ENCODE data around the gene NTN1.

NTN1 gene

GRCh38 chr17:9170853-9171252 lies 149.5 kb downstream of the NTN1 start:
- DNase-seq, result no peak

GRCh38 chr17:9173386-9173983 lies 152.2 kb downstream of the NTN1 start:
- DNase-seq, result no peak

DNA sequence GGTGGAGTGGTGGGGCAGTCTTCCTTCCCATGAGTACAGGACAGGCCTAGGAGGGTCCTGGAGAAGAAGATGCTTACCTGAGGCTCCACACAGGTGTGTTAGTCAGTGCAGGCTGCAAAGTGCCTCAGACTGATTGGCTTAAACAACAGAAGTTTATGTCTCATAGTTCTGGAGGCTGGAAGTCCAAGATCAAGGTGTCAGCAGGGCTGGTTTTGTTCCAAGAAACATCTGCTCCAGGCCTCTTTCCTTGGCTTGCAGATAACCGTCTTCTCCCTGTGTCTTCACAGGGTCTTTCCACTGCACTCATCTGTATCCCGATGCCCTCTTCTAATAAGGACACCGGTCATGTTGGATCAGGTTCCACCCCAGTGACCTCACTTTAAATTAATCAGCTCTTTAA lies 153.0 kb downstream of the NTN1 start:
- DNase-seq, result no peak

DNA sequence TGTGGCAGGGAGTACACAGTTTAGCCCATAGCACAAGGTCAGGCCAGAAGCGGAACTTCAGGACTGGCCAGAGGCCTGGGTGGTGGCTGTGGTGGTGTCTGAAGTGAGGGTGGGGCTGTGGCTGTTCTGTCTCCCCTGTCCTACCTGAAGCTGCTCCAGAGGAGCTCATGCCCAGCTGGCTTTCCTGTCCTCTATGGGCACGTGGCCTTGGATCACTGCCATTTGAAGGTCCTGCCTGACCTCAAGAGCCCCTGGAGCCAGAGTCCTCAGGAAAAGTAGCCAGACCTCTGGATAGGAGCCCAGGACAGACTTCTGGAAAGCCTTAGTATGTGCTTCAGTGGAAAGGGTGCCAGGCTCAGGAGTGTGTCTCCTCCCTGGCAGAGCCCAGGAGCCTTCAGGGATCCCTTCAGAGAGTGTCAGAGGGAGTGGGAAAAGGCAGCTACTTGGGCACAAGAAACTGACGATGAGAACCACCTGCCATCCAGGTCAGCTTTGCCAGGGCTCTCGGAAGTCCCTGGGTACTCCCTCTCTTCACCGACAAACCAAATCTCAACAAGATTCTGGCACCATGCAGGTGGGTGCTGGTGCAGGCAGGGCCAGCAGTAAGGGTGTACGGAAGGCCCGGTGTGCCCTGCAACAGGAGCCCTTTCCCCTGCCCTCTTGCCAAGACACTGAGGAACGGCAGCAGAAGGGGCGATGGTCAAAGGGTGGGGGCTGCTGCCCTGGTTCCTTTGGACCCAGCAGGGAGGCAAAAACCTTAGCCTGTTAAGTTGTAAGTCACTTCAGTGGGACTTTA lies 153.7 kb downstream of the NTN1 start:
- no peak for DNase-seq

DNA sequence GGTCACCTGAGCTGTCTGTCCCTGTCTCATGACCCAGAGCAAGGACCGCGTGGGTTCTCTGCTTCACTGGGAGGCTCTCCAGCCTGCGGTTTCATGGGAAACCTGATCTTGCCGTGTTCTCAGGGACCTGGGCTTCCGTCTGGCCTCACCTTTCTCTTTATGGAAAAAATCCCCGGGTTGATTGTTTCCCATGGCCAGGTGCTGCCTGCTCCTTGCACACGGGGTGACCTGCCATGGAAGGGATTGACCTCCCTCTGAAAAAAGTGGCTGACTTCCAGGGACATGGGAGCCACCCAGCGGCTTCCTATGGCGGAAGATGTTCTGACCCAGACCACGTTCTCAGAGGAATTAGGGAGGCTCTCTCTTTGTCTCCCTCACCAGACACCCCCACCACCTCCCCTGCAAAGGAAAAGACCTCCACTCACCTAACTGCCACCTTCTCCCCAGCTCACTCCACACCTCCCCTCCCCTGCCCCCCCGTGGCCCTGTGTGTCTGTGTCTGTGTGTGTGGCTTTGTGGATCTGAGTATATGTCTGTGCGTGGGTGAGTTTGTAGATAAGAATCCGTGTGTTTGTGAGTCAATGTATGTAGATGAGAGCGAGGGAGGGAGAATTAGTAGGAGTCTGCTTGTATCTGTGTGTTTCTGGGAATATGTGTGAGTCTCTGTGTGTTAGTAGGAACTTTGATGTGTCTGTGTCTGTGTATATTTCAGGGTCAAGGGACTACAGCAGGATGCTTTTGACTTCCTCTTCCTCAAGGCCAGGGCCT lies 154.6 kb downstream of the NTN1 start:
- DNase-seq, result no peak

DNA sequence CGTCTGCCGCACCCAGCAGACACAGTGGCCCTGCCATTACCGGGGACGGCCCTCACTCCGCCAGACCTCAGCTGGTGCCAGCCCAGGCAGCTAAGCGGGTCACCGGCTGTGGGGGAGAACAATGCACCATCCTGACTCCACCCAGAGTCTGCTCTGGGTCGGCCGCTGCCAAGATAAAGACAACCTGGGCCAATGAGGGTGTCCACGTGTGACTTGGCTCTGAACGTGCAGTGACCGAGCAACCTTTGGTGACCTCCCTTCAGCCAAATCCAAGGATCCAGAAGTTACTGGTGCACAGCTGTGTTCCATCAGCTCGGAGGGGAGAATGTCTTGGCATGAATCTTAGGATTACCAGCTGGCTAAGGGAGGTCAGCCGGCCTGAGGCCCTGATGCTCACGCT lies 155.9 kb downstream of the NTN1 start:
- DNase-seq, result no peak

DNA sequence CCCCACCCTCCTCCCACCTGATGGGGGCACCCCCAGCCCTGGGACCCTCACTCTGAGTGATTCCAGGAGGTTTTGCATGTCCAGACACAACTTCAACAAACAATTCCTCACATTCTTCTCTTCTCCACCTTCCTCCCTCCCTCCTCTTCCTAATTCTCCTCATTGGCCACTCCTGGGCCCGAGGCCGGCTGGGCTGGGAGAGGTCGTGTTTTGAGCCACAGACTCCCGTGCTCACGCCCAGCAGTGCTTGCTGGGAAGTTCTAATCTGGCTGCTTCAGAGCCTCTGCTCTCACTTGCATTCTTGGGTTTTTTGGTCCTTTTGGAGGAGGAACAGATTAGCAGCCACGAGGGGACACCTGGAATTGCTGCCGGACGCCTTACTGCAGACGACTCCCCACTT lies 157.0 kb downstream of the NTN1 start:
- no peak for DNase-seq

- DNase-seq, result no peak
Measured at GRCh38 chr17:9179602-9180001, 158.3 kb downstream of the NTN1 start.

DNA sequence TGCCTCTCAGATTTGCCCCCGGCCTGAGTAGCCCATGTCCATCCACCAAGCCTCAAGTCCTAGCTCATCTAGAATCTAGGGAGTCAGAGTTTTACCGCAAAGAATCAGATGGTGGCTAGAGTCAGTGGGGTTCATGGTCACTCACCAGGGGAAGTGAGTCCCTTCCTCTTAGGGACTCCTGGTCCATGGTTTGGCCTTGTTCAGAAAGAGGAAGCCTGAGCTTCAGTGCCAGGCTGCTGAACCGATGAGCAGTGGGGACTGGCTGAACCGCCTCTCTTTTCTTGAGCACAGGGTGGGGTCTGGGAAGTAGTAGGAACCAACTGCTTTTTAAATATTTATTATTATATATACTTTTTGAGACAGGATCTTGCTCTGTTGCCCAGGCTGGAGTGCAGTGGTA lies 160.3 kb downstream of the NTN1 start:
- DNase-seq, result no peak

- no peak for DNase-seq
Measured at GRCh38 chr17:9183306-9183705, 162.0 kb downstream of the NTN1 start.

DNA sequence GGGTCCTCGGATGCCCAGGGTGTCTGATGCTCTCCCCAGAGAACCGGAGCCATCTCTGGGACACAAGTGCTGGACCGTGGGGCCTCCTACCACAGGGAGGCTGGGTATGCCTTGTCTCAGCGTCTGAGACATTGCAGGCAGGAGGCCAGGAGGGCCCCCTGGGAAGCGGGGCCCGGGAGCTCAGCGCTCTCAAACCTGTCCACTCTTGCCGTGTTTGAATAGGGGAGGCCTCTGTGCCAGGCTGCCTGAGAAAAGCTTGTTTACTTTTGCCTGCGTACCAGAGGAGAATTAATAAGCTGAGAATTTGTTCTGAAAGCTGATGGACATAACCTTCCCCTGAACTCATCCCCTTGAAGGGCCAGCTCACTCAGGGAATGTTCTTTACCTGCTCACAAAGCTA lies 163.8 kb downstream of the NTN1 start:
- no peak for DNase-seq

- DNase-seq, result no peak
Measured at GRCh38 chr17:9185688-9186284, 164.5 kb downstream of the NTN1 start.

DNA sequence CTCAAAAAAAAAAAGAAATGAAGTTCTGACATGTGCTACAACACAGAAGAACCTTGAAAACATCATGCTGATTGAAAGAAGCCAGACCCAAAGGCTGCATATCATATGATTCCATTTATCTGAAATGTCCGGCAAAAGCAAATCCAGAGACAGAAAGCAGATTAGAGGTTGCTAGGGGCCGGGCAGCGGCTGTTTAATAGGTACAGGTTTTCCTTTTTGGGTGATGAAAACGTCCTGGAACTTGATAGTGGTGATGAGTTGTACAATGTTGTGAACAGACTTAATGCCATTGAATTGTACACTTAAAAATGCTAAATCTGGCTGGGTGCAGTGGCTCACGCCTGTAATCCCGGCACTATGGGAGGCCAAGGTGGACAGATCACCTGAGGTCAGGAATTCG lies 166.5 kb downstream of the NTN1 start:
- DNase-seq, result no peak

DNA sequence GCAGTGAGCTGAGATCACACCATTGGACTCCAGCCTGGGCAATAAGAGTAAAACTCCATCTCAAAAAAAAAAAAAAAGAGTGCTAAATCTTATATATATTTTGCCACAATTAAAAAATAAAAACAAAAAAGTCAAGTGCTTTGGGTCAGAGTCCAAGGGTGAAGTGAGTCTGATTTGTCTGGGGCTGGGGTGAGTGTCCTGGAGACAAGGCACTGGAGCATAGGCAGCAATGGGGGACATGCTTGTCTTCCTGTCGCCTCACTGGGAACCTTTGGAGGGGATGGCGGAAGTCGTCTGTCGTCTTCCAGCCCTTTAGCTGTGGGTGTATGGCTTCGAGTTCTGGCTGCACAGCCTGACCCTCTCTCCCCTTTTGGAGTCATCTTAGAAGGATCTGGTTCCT lies 167.1 kb downstream of the NTN1 start:
- DNase-seq, result no peak

DNA sequence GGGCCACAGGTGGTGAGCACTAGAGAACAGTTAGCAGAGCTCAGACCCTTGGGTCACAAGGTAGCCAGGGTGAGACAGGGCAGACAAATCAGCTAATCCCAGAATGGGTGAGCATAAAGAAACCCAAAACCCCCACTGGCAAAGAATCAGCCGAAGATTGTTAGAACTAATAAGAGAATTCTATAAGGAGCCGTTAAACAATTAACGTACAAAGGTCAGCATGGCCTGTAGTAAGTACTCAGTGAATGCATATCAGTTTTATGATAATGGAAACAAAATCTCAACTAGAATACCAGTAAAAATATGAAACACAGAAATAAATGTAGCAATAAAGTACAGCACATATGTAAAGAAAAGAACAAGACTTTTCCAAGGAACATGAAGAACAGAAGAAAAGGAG lies 168.6 kb downstream of the NTN1 start:
- no peak for DNase-seq

GRCh38 chr17:9192010-9192409 lies 170.7 kb downstream of the NTN1 start:
- DNase-seq, result peak; percentile 30

- no peak for DNase-seq
Measured at GRCh38 chr17:9195411-9195810, 174.1 kb downstream of the NTN1 start.

DNA sequence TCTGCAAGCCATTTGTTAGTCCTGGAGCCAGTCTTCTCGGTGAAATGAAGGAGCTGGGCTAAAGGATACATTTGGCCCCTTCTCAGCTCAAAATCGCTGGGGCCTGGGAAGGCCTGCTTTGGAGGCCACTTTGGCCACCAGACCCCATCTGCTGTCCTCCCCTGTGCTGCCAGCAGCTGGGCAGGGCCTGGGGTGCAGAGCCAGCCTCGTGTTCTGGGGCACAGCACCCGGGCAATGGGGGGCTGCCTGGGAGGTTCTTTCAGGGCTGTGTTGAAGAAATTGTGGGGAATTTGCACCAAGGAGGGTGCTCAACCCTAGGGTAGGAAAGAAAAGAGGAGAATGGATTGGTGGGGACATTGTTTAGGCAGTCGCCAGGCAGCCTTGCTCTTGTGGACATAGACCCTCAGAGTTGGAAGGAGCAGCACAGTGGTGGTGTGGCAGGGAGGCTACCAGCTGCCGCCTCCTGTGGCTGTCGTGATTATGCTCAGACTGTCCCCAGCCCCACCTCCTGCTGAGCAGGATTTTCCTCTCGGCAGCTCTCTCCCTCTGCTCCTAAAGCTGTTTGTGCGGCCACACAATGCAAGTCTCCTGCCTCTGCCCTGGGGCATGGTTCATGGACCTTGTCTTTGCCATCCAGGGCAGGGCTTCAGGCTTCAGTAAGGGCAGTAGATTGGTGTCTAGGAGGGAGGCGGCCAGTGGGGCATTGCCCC lies 174.8 kb downstream of the NTN1 start:
- no peak for DNase-seq

GRCh38 chr17:9199571-9200551 lies 178.6 kb downstream of the NTN1 start:
- no peak for DNase-seq

DNA sequence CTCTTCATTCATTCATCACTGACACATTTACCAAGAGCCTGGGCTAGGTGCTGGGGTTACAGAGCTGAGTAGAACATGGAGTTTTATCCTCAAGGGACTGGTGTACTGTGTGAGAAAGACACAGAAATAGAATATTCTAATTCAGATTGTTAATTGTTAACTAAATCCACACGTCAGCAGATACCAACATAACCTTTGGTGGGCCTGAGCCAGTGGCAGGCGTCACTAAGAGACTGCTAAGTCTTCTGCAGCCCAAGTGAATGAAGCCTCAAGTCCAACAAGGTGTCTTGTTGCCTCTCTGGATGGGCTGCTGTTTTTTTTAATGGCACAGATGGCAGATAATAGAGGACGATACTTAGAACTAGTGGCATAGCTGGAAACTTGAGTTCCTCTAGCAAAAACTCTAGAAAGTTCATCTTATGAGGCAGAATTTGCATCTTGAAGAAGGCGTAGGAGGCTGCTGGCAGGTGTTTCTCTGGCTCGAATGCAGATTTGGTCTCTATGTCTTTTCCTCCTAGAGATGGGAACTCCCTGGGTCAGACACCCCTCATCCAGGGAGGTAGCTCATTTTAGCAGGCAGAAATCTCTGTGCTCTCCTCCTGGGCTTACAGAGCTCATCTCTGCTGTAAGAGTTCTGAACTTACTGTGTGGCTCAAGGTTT lies 179.5 kb downstream of the NTN1 start:
- DNase-seq, result no peak

GRCh38 chr17:9202532-9202931 lies 181.2 kb downstream of the NTN1 start:
- peak; percentile 56 for DNase-seq

Measured in fibroblast of skin of right quadriceps (primary cell).